HepG2 (cell line): ENCODE results near the gene VARS2. TPM values are rescaled to one million over a fixed set of nuclear protein-coding genes. Genes with fewer than 3 reads are reported as not detected.

Experiments
- ATRX ChIP-seq: sonication (generic); formaldehyde crosslinking; IDR thresholded peaks from 2 replicates; pipeline ENCODE4 v1.4.0; 2020; ENCODE audit warnings: missing genetic modification reagents, borderline replicate concordance
- CBX5 ChIP-seq: sonication (generic); formaldehyde crosslinking; IDR thresholded peaks from 2 replicates; pipeline ENCODE4 v1.4.0; 2020; ENCODE audit warnings: missing genetic modification reagents, borderline replicate concordance
- CEBPB ChIP-seq: IDR thresholded peaks from 2 replicates; pipeline ENCODE4 v1.6.1; 2011; ENCODE audit warnings: low read depth, low read length, improper control_type of control experiment, borderline replicate concordance
- CEBPG ChIP-seq: IDR thresholded peaks from 2 replicates; pipeline ENCODE4 v1.6.1; 2016
- HOXD1 ChIP-seq: sonication (generic); formaldehyde crosslinking; IDR thresholded peaks from 2 replicates; pipeline ENCODE4 v1.5.0; 2020; ENCODE audit warnings: missing genetic modification reagents
- KDM1A ChIP-seq: IDR thresholded peaks from 2 replicates; pipeline ENCODE4 v1.6.1; 2016; ENCODE audit warnings: missing compliant biosample characterization
- MTA1 ChIP-seq: sonication (generic); formaldehyde crosslinking; IDR thresholded peaks from 2 replicates; pipeline ENCODE4 v1.4.0; 2020; ENCODE audit warnings: missing genetic modification reagents, mild to moderate bottlenecking, borderline replicate concordance
- NRL ChIP-seq: sonication (generic); formaldehyde crosslinking; IDR thresholded peaks from 2 replicates; pipeline ENCODE4 v1.5.0; 2020; ENCODE audit warnings: missing genetic modification reagents, mild to moderate bottlenecking, moderate library complexity, borderline replicate concordance
- SKIL ChIP-seq: sonication (generic); formaldehyde crosslinking; IDR thresholded peaks from 2 replicates; pipeline ENCODE4 v1.8.0; 2022; ENCODE audit warnings: missing genetic modification reagents, mild to moderate bottlenecking, moderate library complexity, borderline replicate concordance
- SMAD3 ChIP-seq: sonication (generic); formaldehyde crosslinking; IDR thresholded peaks from 2 replicates; pipeline ENCODE4 v1.4.0; 2020; ENCODE audit warnings: missing genetic modification reagents
- THAP7 ChIP-seq: sonication (generic); formaldehyde crosslinking; IDR thresholded peaks from 2 replicates; pipeline ENCODE4 v1.8.1; 2023; ENCODE audit warnings: mild to moderate bottlenecking, missing genetic modification reagents
- ZBTB14 ChIP-seq: sonication (generic); formaldehyde crosslinking; IDR thresholded peaks from 2 replicates; pipeline ENCODE4 v1.4.0; 2020; ENCODE audit warnings: missing genetic modification reagents
- ZMAT3 ChIP-seq: sonication (generic); formaldehyde crosslinking; conservative IDR thresholded peaks from 2 replicates; pipeline ENCODE4 v1.7.0; 2021; ENCODE audit warnings: missing genetic modification reagents
- ZNF317 ChIP-seq: sonication (generic); formaldehyde crosslinking; IDR thresholded peaks from 2 replicates; pipeline ENCODE4 v1.5.0; 2020; ENCODE audit warnings: mild to moderate bottlenecking, missing genetic modification reagents
- ZNF431 ChIP-seq: sonication (generic); formaldehyde crosslinking; IDR thresholded peaks from 2 replicates; pipeline ENCODE4 v1.9.0; 2022; ENCODE audit warnings: missing genetic modification reagents, low read depth, mild to moderate bottlenecking, borderline replicate concordance
- ZNF670 ChIP-seq: sonication (generic); formaldehyde crosslinking; IDR thresholded peaks from 2 replicates; pipeline ENCODE4 v1.8.0; 2022; ENCODE audit warnings: mild to moderate bottlenecking, missing genetic modification reagents, borderline replicate concordance
- ZNF800 ChIP-seq: sonication (generic); formaldehyde crosslinking; IDR thresholded peaks from 2 replicates; pipeline ENCODE4 v1.4.0; 2020; ENCODE audit warnings: missing genetic modification reagents
- ZSCAN20 ChIP-seq: sonication (generic); formaldehyde crosslinking; IDR thresholded peaks from 2 replicates; pipeline ENCODE4 v1.4.0; 2020; ENCODE audit warnings: missing genetic modification reagents, mild to moderate bottlenecking, borderline replicate concordance
- ZZZ3 ChIP-seq: sonication (generic); formaldehyde crosslinking; IDR thresholded peaks from 2 replicates; pipeline ENCODE4 v1.4.0; 2020; ENCODE audit warnings: missing genetic modification reagents, mild to moderate bottlenecking, borderline replicate concordance
- polyA plus RNA-seq, 8 experiments: library from polyadenylated mRNA; depleted of rRNA in 3 of 8; stranded (reverse) in 7 of 8; unstranded in 1 of 8; fragments of >200 nt; fragmentation: Illumina TruSeq in 4 of 8; extraction: Trizol in 4 of 8; gene quantifications; 2 replicates each; pipeline versions ENCODE4 v1.2.1 to v1.2.3, GENCODE V29; 2011 to 2016; ENCODE audit warnings: low read depth in 4 of 8, missing spikeins in 1 of 8, mixed read lengths in 1 of 8; ENCODE audit not compliant: insufficient read depth in 1 of 8
- total RNA-seq, 5 experiments: library from RNA; depleted of rRNA; stranded (reverse); fragments of >200 nt; fragmentation: Illumina TruSeq; extraction: Trizol; gene quantifications; 2 replicates each; pipeline ENCODE4 v1.2.3, GENCODE V29; 2016; ENCODE audit warnings: low read depth in 1 of 5

VARS2 gene
- total and polyA plus RNA-seq, 2 of the 13 experiments (the other 11 are each of a cell fraction or from before 2014, with no cell fraction given): 61.8 to 71.8 TPM

GRCh38 chr6:30914076-30914853 lies at the start of gene VARS2 (continued):
- TF ChIP-seq ATRX: no peak
- TF ChIP-seq MTA1 (CRISPR knock-in tag): peak; percentile 48; the same call in 1 of the 2 replicates
- no peak for TF ChIP-seq KDM1A (CRISPR knock-in tag)
- TF ChIP-seq CEBPB: no peak
- TF ChIP-seq THAP7: no peak
- peak; percentile 98; the same call in 1 of the 2 replicates for TF ChIP-seq ZNF670 (CRISPR knock-in tag)
- TF ChIP-seq ZNF800 (CRISPR knock-in tag): peak; percentile 94
- TF ChIP-seq ZMAT3 (CRISPR knock-in tag): peak; percentile 96
- TF ChIP-seq SMAD3 (CRISPR knock-in tag): peak; percentile 76
- TF ChIP-seq ZZZ3: peak; percentile 87; the same call in 1 of the 2 replicates
- TF ChIP-seq NRL: 0 out of 2 replicates have a peak, but pooled peaks have one; percentile 40
- peak; percentile 59; the same call in 1 of the 2 replicates for TF ChIP-seq SKIL
- peak; percentile 90 for TF ChIP-seq HOXD1
- peak; percentile 81 for TF ChIP-seq ZBTB14 (CRISPR knock-in tag)
- peak; percentile 89 for TF ChIP-seq ZNF317 (CRISPR knock-in tag)
- TF ChIP-seq ZNF431: peak; percentile 67
- TF ChIP-seq ZSCAN20 (CRISPR knock-in tag): peak; percentile 97
- TF ChIP-seq CEBPG (CRISPR knock-in tag): no peak; the same call in 1 of the 2 replicates
- TF ChIP-seq CBX5 (CRISPR knock-in tag): peak; percentile 77
